ACC112 (cell line): Measurements from ENCODE around the gene TATDN2.

ENCODE experiments used
- H2AFZ ChIP-seq: fragments of 200-600 bp; sonication (generic); one replicate; pipeline ENCODE4 v1.6.0; 2017; ENCODE audit warnings: antibody characterized with exemption, low read length; ENCODE audit not compliant: unreplicated experiment
- H3K27ac ChIP-seq: fragments of 200-600 bp; sonication (generic); 2 replicates; pipeline ENCODE4 v1.5.1; 2014; ENCODE audit warnings: low read depth, mild to moderate bottlenecking, antibody characterized with exemption, low read length, moderate library complexity
- H3K27me3 ChIP-seq: fragments of 200-600 bp; sonication (generic); 2 replicates; pipeline ENCODE4 v1.6.1; 2014; ENCODE audit warnings: mild to moderate bottlenecking, antibody characterized with exemption, low read length, moderate library complexity, mixed read lengths; ENCODE audit not compliant: insufficient read depth
- H3K36me3 ChIP-seq: fragments of 200-600 bp; sonication (generic); 2 replicates; pipeline ENCODE4 v1.6.1; 2016; ENCODE audit warnings: mild to moderate bottlenecking, antibody characterized with exemption, low read length, moderate library complexity, mixed read lengths; ENCODE audit not compliant: insufficient read depth
- H3K4me1 ChIP-seq: fragments of 200-600 bp; sonication (generic); one replicate; pipeline ENCODE4 v1.6.1; 2016; ENCODE audit warnings: low read length, mixed read lengths; ENCODE audit not compliant: insufficient read depth, unreplicated experiment, control insufficient read depth
- H3K4me3 ChIP-seq: fragments of 200-600 bp; sonication (generic); 2 replicates; pipeline ENCODE4 v1.5.1; 2014; ENCODE audit warnings: mild to moderate bottlenecking, low read depth, low read length
- H3K79me2 ChIP-seq: fragments of 200-600 bp; sonication (generic); one replicate; pipeline ENCODE4 v1.6.0; 2016; ENCODE audit warnings: low read length; ENCODE audit not compliant: control insufficient read depth, unreplicated experiment, insufficient read depth

TATDN2 gene

DNA sequence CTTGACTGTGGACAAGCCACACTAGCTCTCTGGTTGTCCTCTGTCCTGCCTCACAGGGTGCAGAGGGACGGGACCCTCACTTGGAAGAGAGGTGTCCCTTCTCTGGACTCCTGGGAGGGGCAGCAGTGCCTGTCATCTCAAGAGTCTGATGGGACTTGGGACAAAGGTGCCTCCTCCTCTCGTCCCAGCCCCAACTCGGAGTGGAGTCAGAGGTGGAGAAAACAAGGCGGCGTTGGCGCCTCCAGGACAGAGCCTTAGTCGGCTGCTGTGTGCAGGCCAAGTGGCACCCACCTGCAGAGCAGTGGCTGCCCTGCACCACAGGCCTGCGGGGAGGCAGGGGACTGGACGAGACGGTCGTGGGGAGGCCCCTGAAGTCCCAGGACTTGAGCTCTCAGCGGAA lies 82.1 kb downstream of the TATDN2 start:
- peaks cover 89% of the 10 kb centered on the region for H3K27me3 ChIP-seq
- no peaks in the 10 kb centered on the region for H3K79me2 ChIP-seq
- no peak overlapping the region for H3K27ac ChIP-seq
- H3K36me3 ChIP-seq, result no peaks in the 10 kb centered on the region
- no peak overlapping the region for H3K4me3 ChIP-seq
- H3K4me1 ChIP-seq, result no peaks in the 10 kb centered on the region
- no peak overlapping the region for H2AFZ ChIP-seq
